Activated CD8-positive, alpha-beta memory T cell treated with anti-CD3 and anti-CD28 coated beads, Interleukin-2, amount 50 U/mL, for 24 hours (primary cell): Measurements from ENCODE around the gene TMEM212.
"Not testable (repeated sequence)": the region's sequence is repeated elsewhere in the genome, so short reads cannot be mapped to it uniquely, and the experiment has no call there.

Source experiments
- DNase-seq: peaks from one replicate; pipeline ENCODE4 v3.0.0-alpha.2; 2020; ENCODE audit errors: extremely low read depth

Gene TMEM212

GRCh38 chr3:171813278-171813896 is 29.8 kb upstream of the TMEM212 start:
- DNase-seq, result no peak

- no peak for DNase-seq
These were observed 29.2 kb upstream of the TMEM212 start for GRCh38 chr3:171813897-171814460.

DNA sequence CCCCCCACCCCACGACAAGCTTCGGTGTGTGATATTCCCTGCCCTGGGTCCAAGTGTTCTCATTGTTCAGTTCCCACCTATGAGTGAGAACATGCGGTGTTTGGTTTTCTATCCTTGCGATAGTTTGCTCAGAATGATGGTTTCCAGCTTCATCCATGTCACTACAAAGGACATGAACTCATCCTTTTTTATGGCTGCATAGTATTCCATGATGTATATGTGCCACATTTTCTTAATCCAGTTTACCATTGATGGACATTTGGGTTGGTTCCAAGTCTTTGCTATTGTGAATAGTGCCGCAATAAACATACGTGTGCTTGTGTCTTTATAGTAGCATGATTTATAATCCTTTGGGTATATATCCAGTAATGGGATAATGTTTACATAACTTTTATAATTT is 28.5 kb upstream of the TMEM212 start:
- not testable (repeated sequence) for DNase-seq

- DNase-seq, result no peak
These were observed 27.1 kb upstream of the TMEM212 start for GRCh38 chr3:171815973-171816595.

- DNase-seq, result no peak
These were observed 25.9 kb upstream of the TMEM212 start for GRCh38 chr3:171817074-171817800.

DNA sequence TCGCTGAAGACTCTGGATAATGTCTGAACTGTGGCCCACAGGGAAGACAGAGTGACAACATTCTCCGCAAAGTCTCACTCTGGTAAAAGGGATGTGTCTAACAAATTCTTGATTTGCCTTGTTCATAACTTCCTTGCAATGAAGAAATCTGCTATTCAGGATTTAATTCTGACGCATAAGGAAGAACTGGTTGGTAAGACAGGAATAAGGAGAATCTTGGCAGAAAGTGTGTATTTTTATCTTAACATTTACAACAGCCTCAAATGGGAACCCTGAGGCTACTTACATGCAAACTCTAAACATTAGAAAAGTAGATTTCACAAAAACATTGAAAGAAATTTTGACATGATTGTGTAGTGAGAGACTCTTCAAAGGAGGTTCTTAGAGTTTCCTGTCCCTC is 22.1 kb upstream of the TMEM212 start:
- DNase-seq, result no peak

DNA sequence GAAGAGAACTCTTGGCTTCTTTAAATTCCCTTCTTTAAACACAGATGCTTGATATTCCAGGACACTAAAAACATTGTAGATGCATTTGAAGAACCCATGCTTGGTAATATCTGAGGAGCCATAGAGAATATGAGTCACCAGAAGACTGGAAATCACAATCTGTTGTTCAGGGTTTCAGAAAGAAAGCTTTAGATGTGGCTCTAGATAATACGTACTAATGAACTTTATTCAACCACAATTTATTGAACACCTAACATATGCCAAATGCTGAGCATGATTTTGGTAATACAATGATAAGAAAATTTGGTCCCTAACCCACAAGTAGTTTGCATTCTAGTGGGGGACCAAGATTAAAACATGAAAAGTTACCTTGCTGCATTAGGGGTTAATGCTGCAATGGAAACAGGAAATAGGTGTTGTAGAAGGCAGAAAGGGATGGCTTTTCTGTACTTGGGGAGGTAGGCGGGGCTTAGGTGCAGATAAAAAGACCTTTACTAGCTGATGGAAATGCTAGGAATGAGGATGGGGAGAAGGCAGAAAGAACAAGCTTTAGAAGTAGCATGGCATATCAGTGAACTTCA is 21.3 kb upstream of the TMEM212 start:
- DNase-seq, result no peak

- DNase-seq, result no peak
These were observed 20.6 kb upstream of the TMEM212 start for GRCh38 chr3:171822431-171823106.

DNA sequence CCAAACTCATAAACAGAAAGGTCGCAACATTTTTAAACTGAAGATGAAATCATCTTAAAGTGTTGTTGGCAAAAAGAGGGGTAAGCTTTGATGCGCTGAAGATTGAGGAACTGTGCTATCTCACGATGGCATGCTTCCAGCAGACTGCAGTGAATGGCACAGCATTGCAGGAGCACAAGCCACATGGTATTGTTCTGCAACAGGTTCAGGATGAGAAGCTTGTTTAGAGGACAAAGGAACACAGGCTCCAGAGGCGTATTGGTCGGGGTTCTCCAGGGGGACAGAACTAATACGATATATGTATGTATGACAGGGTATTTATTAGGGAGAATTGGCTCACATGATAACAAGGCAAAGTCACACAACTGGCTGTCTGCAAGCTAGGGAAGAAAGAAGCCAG is 19.0 kb upstream of the TMEM212 start:
- DNase-seq, result no peak

DNA sequence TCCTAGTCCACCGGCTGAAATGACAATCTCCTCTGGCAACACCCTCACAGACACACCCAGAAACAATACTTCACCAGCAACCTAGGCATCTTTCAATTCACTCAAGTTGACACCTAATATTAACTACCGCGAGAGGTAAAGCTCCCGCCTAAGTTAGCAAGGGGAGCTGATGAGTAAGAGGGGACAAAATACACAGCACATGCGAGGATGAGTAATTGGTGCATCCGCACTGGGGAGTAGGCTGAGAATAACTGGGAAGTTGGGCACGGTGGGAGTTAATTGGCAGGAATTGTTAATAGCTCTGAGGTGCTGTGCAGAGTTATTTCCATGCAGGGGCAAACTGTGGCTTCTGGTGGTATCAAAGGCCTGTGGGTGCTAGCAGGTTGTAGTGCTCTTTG is 18.3 kb upstream of the TMEM212 start:
- no peak for DNase-seq

GRCh38 chr3:171825222-171825828 is 17.8 kb upstream of the TMEM212 start:
- no peak for DNase-seq

- no peak for DNase-seq
These were observed 15.8 kb upstream of the TMEM212 start for GRCh38 chr3:171827385-171827784.

DNA sequence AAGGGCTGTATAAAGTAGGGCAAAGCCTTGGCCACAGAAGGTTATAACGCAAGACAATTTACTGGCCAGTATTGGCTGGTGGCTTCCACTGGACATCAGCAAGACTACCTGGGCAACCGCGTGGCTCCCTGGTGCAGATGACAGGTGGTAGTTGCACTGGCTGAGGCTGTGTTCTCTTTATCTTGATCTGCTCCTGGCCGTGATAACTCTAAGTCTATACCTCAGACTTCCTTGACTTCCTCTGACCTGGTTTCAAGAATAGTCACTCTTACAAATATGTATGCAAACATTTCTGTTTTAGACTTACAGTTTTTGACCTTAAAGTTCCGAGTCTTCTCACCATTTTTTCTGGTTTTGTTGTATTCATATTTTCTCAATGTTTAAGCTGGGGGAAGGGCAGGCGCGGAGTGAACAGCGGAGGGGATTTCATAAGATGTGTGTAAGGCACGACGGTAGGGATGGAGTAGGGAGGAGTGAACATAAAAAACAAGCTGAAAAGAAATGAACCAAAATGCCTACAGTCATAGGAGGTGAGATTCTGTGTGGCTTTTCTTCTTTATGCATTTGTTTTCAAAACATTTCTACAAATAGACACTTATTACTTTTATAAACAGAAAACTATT is 15.2 kb upstream of the TMEM212 start:
- no peak for DNase-seq

DNA sequence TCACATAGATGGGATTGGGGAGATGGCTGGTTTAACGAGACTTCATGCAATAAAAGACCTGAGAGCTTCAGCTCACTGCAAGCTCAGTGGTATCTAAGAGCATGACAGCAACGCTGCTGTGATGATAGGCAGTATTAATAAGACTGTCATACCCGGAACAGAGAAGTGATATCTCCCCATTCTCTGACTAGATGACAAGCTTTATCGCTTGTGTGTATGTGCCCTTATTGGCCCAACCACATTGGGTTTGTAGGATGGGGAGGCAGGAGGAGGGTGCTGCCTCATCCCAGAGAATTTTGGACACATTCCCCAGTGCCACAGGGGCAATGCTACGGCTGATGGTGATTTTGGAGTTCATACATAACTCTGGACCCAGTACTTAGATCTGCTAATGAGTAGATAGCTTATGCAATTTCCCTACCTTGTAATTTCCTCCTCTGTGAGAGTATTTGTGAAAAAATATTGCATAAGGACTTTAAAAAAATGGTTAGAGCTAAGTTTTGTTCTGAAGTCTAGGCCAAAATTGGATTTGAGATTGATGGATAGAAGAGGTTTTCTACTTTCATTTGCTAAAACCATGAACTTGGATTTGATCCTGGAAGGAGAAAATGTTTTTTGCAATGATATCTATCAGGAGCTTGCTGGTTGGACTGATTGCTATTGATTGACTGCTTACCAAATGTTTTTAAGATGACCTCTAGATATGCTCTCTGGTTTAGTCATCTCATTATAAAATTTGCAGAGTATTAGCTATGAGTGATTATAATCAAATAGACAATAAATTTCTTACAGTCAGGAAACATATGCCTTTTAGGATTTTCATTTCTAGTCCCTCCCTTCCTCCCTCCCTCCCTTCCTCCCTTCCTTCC is 14.0 kb upstream of the TMEM212 start:
- DNase-seq, result no peak

DNA sequence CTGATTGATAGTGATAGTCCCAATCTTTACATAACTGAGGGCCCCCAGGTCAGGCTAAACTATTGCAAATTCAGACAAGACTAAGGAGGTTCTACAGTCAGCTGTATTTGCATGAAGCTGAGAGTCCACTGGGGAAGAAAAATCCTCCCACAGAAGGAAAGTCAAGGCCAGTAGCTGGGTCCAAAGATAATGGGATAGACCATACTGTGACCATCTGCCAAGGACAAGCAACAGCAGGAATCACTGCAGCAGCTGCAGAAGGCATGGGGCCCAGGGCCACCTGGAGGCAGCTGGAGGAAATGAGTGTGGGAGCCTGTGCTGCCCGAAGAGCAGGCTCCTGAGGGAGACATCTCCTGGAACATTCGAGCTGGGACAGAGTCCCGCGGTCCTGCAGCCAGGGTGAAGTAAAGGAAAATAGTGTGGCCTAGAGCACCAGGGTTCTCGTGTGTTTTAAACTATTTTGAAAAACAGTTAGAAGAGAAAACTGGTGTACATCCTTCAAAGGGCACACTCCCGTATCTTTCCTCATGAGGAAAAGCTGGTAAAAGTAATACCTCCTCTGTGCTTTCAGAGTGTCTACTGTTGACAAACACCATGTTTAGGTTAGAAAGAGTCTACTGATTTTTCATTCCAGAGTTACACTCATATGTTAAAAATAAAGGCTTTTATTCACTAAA is 13.2 kb upstream of the TMEM212 start:
- no peak for DNase-seq

DNA sequence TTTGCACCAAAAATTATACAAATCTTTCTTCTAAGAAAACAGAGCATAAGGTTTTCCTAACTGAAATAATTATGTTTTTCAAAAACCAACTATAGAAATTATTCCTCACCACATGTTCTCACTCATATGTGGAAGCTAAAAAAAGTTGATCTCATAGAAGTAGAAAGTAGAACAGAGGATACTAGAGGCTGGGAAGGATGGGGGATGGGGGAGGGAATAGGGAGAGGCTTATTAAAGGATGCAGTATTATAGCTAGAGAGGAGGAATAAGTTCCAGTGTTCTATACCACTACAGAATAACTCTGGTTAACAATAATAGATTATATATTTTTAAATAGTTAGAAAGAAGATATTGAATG is 12.7 kb upstream of the TMEM212 start:
- DNase-seq, result no peak

DNA sequence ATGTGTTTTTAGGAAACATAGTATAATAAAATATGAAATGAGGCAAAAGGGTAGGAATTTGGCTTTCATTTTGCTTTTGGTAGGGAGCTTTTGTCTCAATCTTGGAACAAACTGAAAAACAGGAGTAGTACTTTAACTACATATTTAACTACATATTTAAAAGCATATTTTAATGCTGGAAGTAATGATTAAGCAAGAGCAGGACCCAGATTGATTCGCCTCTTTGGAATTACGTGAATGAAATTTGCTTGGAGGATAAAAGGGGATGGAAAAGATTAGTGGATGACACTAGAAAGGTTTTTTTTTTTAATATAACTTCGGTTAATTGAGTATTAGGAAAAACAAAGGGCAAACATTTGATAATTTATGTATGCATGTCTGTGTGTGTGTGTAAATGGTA is 11.2 kb upstream of the TMEM212 start:
- no peak for DNase-seq

GRCh38 chr3:171832989-171833388 is 10.2 kb upstream of the TMEM212 start:
- DNase-seq, result no peak

DNA sequence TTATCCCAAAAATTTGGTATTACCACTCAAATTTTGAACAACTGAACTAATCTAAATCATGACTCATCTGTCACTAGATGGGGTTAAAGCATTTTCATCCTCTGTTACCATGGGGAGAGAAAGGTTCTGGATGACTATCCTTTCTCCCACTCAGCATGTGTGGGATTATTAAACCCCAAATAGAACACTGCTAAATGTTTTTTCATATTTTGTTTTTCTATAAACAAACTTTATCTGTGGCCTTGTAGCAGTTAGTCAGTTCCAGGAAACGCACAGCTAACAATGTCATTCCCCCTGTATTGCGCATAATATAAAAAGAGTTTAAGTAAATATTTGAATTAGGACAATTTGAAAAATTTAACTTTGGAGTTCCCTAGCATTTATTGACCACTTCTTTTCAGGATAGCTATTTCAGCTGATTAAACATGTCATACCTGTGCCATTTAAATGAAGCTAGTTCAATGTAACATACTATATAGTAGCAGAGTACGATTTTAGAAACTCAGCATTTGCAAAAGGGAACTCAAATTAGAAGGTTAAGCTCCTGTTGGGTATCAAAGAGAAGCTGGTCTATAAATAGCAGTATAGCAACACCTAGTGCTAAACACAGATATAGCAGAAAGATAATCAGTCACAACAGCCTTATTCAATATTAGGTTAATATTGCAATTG is 9.2 kb upstream of the TMEM212 start:
- DNase-seq, result no peak
